Measurements from ENCODE around the gene SNAP25. TPM values are rescaled to one million over a fixed set of nuclear protein-coding genes. Genes with fewer than 3 reads are reported as not detected.

SNAP25 gene
- total RNA-seq, 1 donor from 2014 or later: 4.2 TPM

GRCh38 chr20:10344953-10345352 lies 126.3 kb downstream of the SNAP25 start:
- no peak overlapping the region for H3K27ac ChIP-seq (ENCODE audit: low read depth, low read length)
- H3K27me3 ChIP-seq (ENCODE audit: control insufficient read depth in 3 of 3, insufficient read depth in 3 of 3, low read length in 3 of 3): no peaks in the 10 kb centered on the region
- H3K36me3 ChIP-seq (ENCODE audit: control insufficient read depth in 3 of 3, insufficient read depth in 3 of 3, low read length in 3 of 3): no peaks in the 10 kb centered on the region

GRCh38 chr20:10347086-10347880 lies 128.7 kb downstream of the SNAP25 start:
- H3K36me3 ChIP-seq (ENCODE audit: control insufficient read depth in 3 of 3, insufficient read depth in 3 of 3, low read length in 3 of 3): no peaks in the 10 kb centered on the region
- H3K27me3 ChIP-seq (ENCODE audit: control insufficient read depth in 3 of 3, insufficient read depth in 3 of 3, low read length in 3 of 3): no peaks in the 10 kb centered on the region
- H3K9me3 ChIP-seq (ENCODE audit: control insufficient read depth in 3 of 3, low read length in 3 of 3): no peaks in the 10 kb centered on the region
- peaks cover 0 to under 1% (median 0%) of the 10 kb centered on the region in 3 donors for H3K4me1 ChIP-seq (ENCODE audit: control insufficient read depth in 3 of 3, insufficient read depth in 3 of 3, low read length in 3 of 3)
- no peak overlapping the region for H3K4me3 ChIP-seq (ENCODE audit: low read length in 3 of 3)
- no peak overlapping the region for H3K27ac ChIP-seq (ENCODE audit: low read depth, low read length)
- no peak overlapping the region for H3K9ac ChIP-seq (ENCODE audit: low read depth in 1 of 3, low read length in 3 of 3)

More at GRCh38 chr20:10344953-10345352, 126.3 kb downstream of the SNAP25 start:
- Histone ChIP-seq H3K4me3 (ENCODE audit: low read length in 3 of 3) (no peak overlapping the region), H3K9me3 (ENCODE audit: control insufficient read depth in 3 of 3, low read length in 3 of 3) (no peaks in the 10 kb centered on the region), H3K4me1 (ENCODE audit: control insufficient read depth in 3 of 3, insufficient read depth in 3 of 3, low read length in 3 of 3) (no peaks in the 10 kb centered on the region), H3K9ac (ENCODE audit: low read depth in 1 of 3, low read length in 3 of 3) (no peak overlapping the region)

GRCh38 chr20:10349118-10349517 lies 130.5 kb downstream of the SNAP25 start:
- H3K9ac ChIP-seq (ENCODE audit: low read depth in 1 of 3, low read length in 3 of 3): no peak overlapping the region
- H3K27ac ChIP-seq (ENCODE audit: low read depth, low read length): no peak overlapping the region
- H3K36me3 ChIP-seq (ENCODE audit: control insufficient read depth in 3 of 3, insufficient read depth in 3 of 3, low read length in 3 of 3): no peaks in the 10 kb centered on the region
- peaks cover 0 to 2% (median 0%) of the 10 kb centered on the region in 3 donors for H3K4me1 ChIP-seq (ENCODE audit: control insufficient read depth in 3 of 3, insufficient read depth in 3 of 3, low read length in 3 of 3)
- no peaks in the 10 kb centered on the region for H3K9me3 ChIP-seq (ENCODE audit: control insufficient read depth in 3 of 3, low read length in 3 of 3)
- H3K27me3 ChIP-seq (ENCODE audit: control insufficient read depth in 3 of 3, insufficient read depth in 3 of 3, low read length in 3 of 3): no peaks in the 10 kb centered on the region
- no peak overlapping the region for H3K4me3 ChIP-seq (ENCODE audit: low read length in 3 of 3)

GRCh38 chr20:10350188-10350842 lies 131.7 kb downstream of the SNAP25 start:
- H3K9me3 ChIP-seq (ENCODE audit: control insufficient read depth in 3 of 3, low read length in 3 of 3): no peaks in the 10 kb centered on the region
- no peak overlapping the region for H3K9ac ChIP-seq (ENCODE audit: low read depth in 1 of 3, low read length in 3 of 3)
- no peaks in the 10 kb centered on the region for H3K27me3 ChIP-seq (ENCODE audit: control insufficient read depth in 3 of 3, insufficient read depth in 3 of 3, low read length in 3 of 3)
- H3K27ac ChIP-seq (ENCODE audit: low read depth, low read length): peak overlapping the region; percentile 65
- H3K4me1 ChIP-seq (ENCODE audit: control insufficient read depth in 3 of 3, insufficient read depth in 3 of 3, low read length in 3 of 3): peaks cover 0 to 2% (median 0%) of the 10 kb centered on the region in 3 donors
- no peaks in the 10 kb centered on the region for H3K36me3 ChIP-seq (ENCODE audit: control insufficient read depth in 3 of 3, insufficient read depth in 3 of 3, low read length in 3 of 3)
- H3K4me3 ChIP-seq (ENCODE audit: low read length in 3 of 3): no peak overlapping the region

- Histone ChIP-seq H3K4me3 (ENCODE audit: low read length in 3 of 3) (no peak overlapping the region), H3K36me3 (ENCODE audit: control insufficient read depth in 3 of 3, insufficient read depth in 3 of 3, low read length in 3 of 3) (no peaks in the 10 kb centered on the region), H3K9me3 (ENCODE audit: control insufficient read depth in 3 of 3, low read length in 3 of 3) (no peaks in the 10 kb centered on the region), H3K27ac (ENCODE audit: low read depth, low read length) (peak overlapping the region; percentile 65), H3K9ac (ENCODE audit: low read depth in 1 of 3, low read length in 3 of 3) (no peak overlapping the region), H3K27me3 (ENCODE audit: control insufficient read depth in 3 of 3, insufficient read depth in 3 of 3, low read length in 3 of 3) (no peaks in the 10 kb centered on the region), H3K4me1 (ENCODE audit: control insufficient read depth in 3 of 3, insufficient read depth in 3 of 3, low read length in 3 of 3) (peaks cover 0 to 2% (median 0%) of the 10 kb centered on the region in 3 donors)
These were observed 134.5 kb downstream of the SNAP25 start for GRCh38 chr20:10352934-10353824.

GRCh38 chr20:10356628-10357027 lies 138.0 kb downstream of the SNAP25 start:
- Histone ChIP-seq H3K4me1 (ENCODE audit: control insufficient read depth in 3 of 3, insufficient read depth in 3 of 3, low read length in 3 of 3) (peaks cover 0 to 2% (median 0%) of the 10 kb centered on the region in 3 donors), H3K9me3 (ENCODE audit: control insufficient read depth in 3 of 3, low read length in 3 of 3) (no peaks in the 10 kb centered on the region), H3K27me3 (ENCODE audit: control insufficient read depth in 3 of 3, insufficient read depth in 3 of 3, low read length in 3 of 3) (no peaks in the 10 kb centered on the region), H3K27ac (ENCODE audit: low read depth, low read length) (no peak overlapping the region), H3K9ac (ENCODE audit: low read depth in 1 of 3, low read length in 3 of 3) (no peak overlapping the region), H3K4me3 (ENCODE audit: low read length in 3 of 3) (no peak overlapping the region), H3K36me3 (ENCODE audit: control insufficient read depth in 3 of 3, insufficient read depth in 3 of 3, low read length in 3 of 3) (no peaks in the 10 kb centered on the region)

Small RNAs within 50 kb of the gene (small RNA-seq; reads per million reads assigned to genes)
- gene HIGD1AP15: not detected

Other genes with a start within 250 kb of the SNAP25 start
- 1.0 TPM for gene ANKEF1, start 183.8 kb upstream of the SNAP25 start, total RNA-seq
- 4.2 TPM for gene MKKS, start 215.4 kb downstream of the SNAP25 start, total RNA-seq
- gene SLX4IP, start 216.5 kb downstream of the SNAP25 start, total RNA-seq: 4.2 TPM

All from skeletal muscle tissue (tissue), 5 donors.